Panc1 (cell line): ENCODE data around the gene PSME3. TPM values are rescaled to one million over a fixed set of nuclear protein-coding genes. Genes with fewer than 3 reads are reported as not detected.
A peak's percentile ranks its signal among the peaks of the same experiment; 100 is the strongest.

Source experiments
- ATAC-seq: fragments of 200-7000 bp; cut with Tn5 transposase; 2 replicates; pipeline ENCODE4 v1.9.1; 2020; ENCODE audit warnings: mild to moderate bottlenecking, moderate library complexity
- BruUV-seq: library from RNA; stranded (reverse); fragments of 400-500 nt; replicated peaks from 2 replicates; lab custom pipeline; 2021; lab: Mats Ljungman, UMichigan
- CTCF ChIA-PET: fragments of 300-600 bp; sonication (Branson Sonifier 250); formaldehyde crosslinking; loops from one replicate; lab custom pipeline; 2022; ENCODE audit warnings: antibody characterized with exemption; lab: Charles Lee
- POLR2A ChIA-PET: fragments of 300-600 bp; sonication (Branson Sonifier 250); formaldehyde crosslinking; loops from one replicate; lab custom pipeline; 2022; ENCODE audit warnings: antibody characterized with exemption; lab: Charles Lee
- DNase-seq: peaks from one replicate; pipeline ENCODE4 v3.0.0-alpha.2; 2010; ENCODE audit warnings: low read depth, low spot score
- H3K27ac ChIP-seq: 2 replicates; pipeline ENCODE4 v1.5.1; 2011; ENCODE audit warnings: mild to moderate bottlenecking, low read length, inconsistent platforms
- H3K27me3 ChIP-seq: fragments of 200-500 bp; sonication (Bioruptor generic); 2 replicates; pipeline ENCODE4 v1.6.0; 2014; ENCODE audit warnings: low read length, inconsistent platforms; ENCODE audit not compliant: control insufficient read depth, insufficient read depth
- H3K36me3 ChIP-seq: fragments of 200-500 bp; sonication (Bioruptor generic); 2 replicates; pipeline ENCODE4 v1.5.1; 2014; ENCODE audit warnings: inconsistent platforms, mild to moderate bottlenecking, low read length, moderate library complexity; ENCODE audit not compliant: control insufficient read depth, insufficient read depth
- H3K4me1 ChIP-seq: 2 replicates; pipeline ENCODE4 v1.5.1; 2011; ENCODE audit warnings: inconsistent platforms, mild to moderate bottlenecking, low read length, moderate library complexity; ENCODE audit not compliant: control insufficient read depth, insufficient read depth
- H3K4me3 ChIP-seq, 2 experiments: 2 replicates each; pipeline ENCODE4 v1.5.1; 2011 to 2012; ENCODE audit warnings: low read depth in 2 of 2, low read length in 2 of 2, mild to moderate bottlenecking in 2 of 2, inconsistent platforms in 1 of 2, moderate library complexity in 1 of 2
- H3K9me3 ChIP-seq: fragments of 200-500 bp; sonication (Bioruptor generic); 2 replicates; pipeline ENCODE4 v1.5.1; 2014; ENCODE audit warnings: low read depth, mild to moderate bottlenecking, inconsistent platforms, low read length, moderate library complexity; ENCODE audit not compliant: control insufficient read depth, insufficient read depth
- CTCF ChIP-seq: fragments of 450-650 bp; IDR thresholded peaks from 2 replicates; pipeline ENCODE4 v1.5.1; 2017; ENCODE audit warnings: mild to moderate bottlenecking
- POLR2AphosphoS5 ChIP-seq: IDR thresholded peaks from 2 replicates; pipeline ENCODE4 v1.6.1; 2012; ENCODE audit warnings: mild to moderate bottlenecking, low read depth, low read length, moderate library complexity
- REST ChIP-seq, 2 experiments: IDR thresholded peaks; 2 replicates each; pipeline ENCODE4 v1.6.1; 2011 to 2012; ENCODE audit warnings: low read depth in 2 of 2, control low read depth in 1 of 2, low read length in 1 of 2, mild to moderate bottlenecking in 1 of 2, moderate library complexity in 1 of 2; ENCODE audit not compliant: insufficient read depth in 1 of 2
- SIN3A ChIP-seq: IDR thresholded peaks from 2 replicates; pipeline ENCODE4 v1.6.1; 2012; ENCODE audit warnings: low read depth, mild to moderate bottlenecking, low read length, moderate library complexity, borderline replicate concordance; ENCODE audit not compliant: insufficient read depth
- TCF7L2 ChIP-seq: IDR thresholded peaks from 2 replicates; pipeline ENCODE4 v1.6.1; 2011; ENCODE audit warnings: mild to moderate bottlenecking, low read depth, low read length, inconsistent platforms
- in situ Hi-C: cut with HindIII; loops from 2 replicates; pipeline ENCODE4 v1.10.0; 2016; ENCODE audit warnings: low sequenced_read_pairs, low pct_unique_long_range_greater_than_20kb
- intact Hi-C: fragments of 100-400 bp; cut with micrococcal nuclease; formaldehyde crosslinking; loops from one replicate; pipeline ENCODE4 v1.10.0; 2022; ENCODE audit not compliant: unreplicated experiment
- total RNA-seq: library from RNA; stranded (reverse); gene quantifications from one replicate; pipeline ENCODE4 v1.2.1, GENCODE V29; 2021; ENCODE audit not compliant: unreplicated experiment

PSME3 gene
- total RNA-seq, 1 experiment from 2014 or later: 110 TPM

- Histone ChIP-seq H3K36me3 (no peaks in the 10 kb centered on the region), H3K4me1 (peaks cover 13% of the 10 kb centered on the region), H3K27me3 (no peaks in the 10 kb centered on the region), H3K27ac (peak overlapping the region; percentile 86), H3K9me3 (no peaks in the 10 kb centered on the region), H3K4me3 (peak overlapping the region; percentile 90 to 92)
- no peak for TF ChIP-seq SIN3A
- no peak for TF ChIP-seq TCF7L2
- no peak for TF ChIP-seq CTCF
- no peak for TF ChIP-seq POLR2AphosphoS5
- no peak for TF ChIP-seq REST (IDR thresholded peaks at IDR 0.05; ENCODE audit: insufficient read depth in 1 of 2, low read depth in 2 of 2, low read length in 1 of 2)
- in situ Hi-C loops (no loop called here), intact Hi-C loops (no loop called here)
- POLR2A ChIA-PET: no interaction called here
- CTCF ChIA-PET: no interaction called here
- DNase-seq (no peak), ATAC-seq (no peak)
- BruUV-seq: TSS peak; percentile 97
Measured at GRCh38 chr17:42798011-42798382, 35.2 kb upstream of the PSME3 start.

GRCh38 chr17:42798383-42799380 is 34.5 kb upstream of the PSME3 start, which contains the start of the genes CNTD1 and COA3:
Gene CNTD1, plus strand, starts transcription at chr17:42798861. Its CDS starts 207 bp downstream, at chr17:42799068.
Gene COA3, minus strand, starts transcription at chr17:42798704. Its CDS starts 23 bp downstream, at chr17:42798681.
- intact Hi-C loops (no loop called here), in situ Hi-C loops (no loop called here)
- BruUV-seq: no TSS peak
- POLR2A ChIA-PET: no interaction called here
- peak within 1 kb of the TSS; percentile 86 for H3K27ac ChIP-seq
- no peaks in the 10 kb centered on the region for H3K36me3 ChIP-seq
- CTCF ChIA-PET: no interaction called here
- H3K27me3 ChIP-seq: no peaks in the 10 kb centered on the region
- DNase-seq (peak; percentile 20), ATAC-seq (peak; percentile 98)
- no peak for TF ChIP-seq REST (IDR thresholded peaks at IDR 0.05; ENCODE audit: insufficient read depth in 1 of 2, low read depth in 2 of 2, low read length in 1 of 2)
- TF ChIP-seq POLR2AphosphoS5: peak; percentile 64; the same call in 1 of the 2 replicates
- peak within 1 kb of the TSS; percentile 90 to 92 for H3K4me3 ChIP-seq
- peaks cover 13% of the 10 kb centered on the region for H3K4me1 ChIP-seq
- no peaks in the 10 kb centered on the region for H3K9me3 ChIP-seq
